OCI-LY3 (cell line): ENCODE data around the gene PIP5K1C.

Source experiments
- EZH2phosphoT487 ChIP-seq: fragments of 200-600 bp; shearing (Covaris generic); IDR thresholded peaks from 2 replicates; pipeline ENCODE4 v1.6.1; 2018; ENCODE audit warnings: antibody characterized with exemption, mixed run types, low read depth
- TF ChIP-seq, protein P1 (sequence below): fragments of 200-600, 300-600 bp; sonication (generic); IDR thresholded peaks from 2 replicates; pipeline ENCODE4 v1.5.1; 2014; ENCODE audit warnings: antibody characterized with exemption, low read length, low read depth

DNA sequence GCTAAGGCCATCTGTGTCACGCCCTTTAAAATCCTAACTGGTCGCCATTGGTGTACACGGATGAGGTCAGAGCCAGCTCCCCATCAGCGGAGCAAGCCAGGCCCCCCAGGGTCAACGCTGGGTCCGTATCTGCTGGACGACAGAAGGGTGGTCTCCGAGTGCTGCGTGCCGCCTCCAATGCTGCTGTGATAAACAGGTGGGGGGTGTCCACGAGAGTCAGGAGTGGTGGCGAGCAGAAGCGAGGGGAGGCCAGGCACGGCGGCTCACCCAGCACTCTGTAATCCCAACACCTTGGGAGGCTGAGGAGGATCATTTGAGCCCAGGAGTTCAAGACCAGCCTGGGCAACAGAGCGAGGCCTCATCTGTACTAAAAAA lies 42.9 kb downstream of the PIP5K1C start:
- TF ChIP-seq, protein P1, sequence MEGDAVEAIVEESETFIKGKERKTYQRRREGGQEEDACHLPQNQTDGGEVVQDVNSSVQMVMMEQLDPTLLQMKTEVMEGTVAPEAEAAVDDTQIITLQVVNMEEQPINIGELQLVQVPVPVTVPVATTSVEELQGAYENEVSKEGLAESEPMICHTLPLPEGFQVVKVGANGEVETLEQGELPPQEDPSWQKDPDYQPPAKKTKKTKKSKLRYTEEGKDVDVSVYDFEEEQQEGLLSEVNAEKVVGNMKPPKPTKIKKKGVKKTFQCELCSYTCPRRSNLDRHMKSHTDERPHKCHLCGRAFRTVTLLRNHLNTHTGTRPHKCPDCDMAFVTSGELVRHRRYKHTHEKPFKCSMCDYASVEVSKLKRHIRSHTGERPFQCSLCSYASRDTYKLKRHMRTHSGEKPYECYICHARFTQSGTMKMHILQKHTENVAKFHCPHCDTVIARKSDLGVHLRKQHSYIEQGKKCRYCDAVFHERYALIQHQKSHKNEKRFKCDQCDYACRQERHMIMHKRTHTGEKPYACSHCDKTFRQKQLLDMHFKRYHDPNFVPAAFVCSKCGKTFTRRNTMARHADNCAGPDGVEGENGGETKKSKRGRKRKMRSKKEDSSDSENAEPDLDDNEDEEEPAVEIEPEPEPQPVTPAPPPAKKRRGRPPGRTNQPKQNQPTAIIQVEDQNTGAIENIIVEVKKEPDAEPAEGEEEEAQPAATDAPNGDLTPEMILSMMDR, result no peak
- no peak for TF ChIP-seq EZH2phosphoT487
